Measurements from ENCODE around the gene SLF1. TPM values are rescaled to one million over a fixed set of nuclear protein-coding genes. Genes with fewer than 3 reads are reported as not detected.

The SLF1 gene
- total RNA-seq, 2 donors from 2014 or later: 22.0 to 32.4 TPM

DNA sequence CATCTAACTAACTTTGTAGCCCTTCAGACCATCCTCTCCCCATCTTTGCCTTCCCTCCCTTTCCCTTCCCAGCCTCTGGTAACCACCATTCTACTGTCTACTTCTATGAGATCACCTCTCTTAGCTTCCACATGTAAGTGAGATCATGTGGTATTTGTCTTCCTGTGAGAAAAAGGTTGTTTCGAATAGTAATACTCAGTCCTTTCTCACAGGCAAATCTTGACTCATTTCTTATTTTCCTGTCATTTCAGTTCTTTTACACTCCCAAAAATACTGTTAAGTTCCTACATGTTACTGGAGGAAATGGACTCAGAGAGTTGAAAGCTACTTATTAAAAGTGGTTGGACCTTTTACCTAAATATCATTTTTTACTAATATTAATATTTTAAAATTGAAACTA lies 82.1 kb downstream of the SLF1 start:
- Mint-ChIP-seq H3K4me3 (no peak overlapping the region), H3K36me3 (ENCODE audit: low read depth) (peaks cover 26% of the 10 kb centered on the region), H3K4me1 (peaks cover 16% of the 10 kb centered on the region), H3K9me3 (peaks cover 10% of the 10 kb centered on the region), H3K27ac (no peak overlapping the region), H3K27me3 (ENCODE audit: insufficient read depth) (no peaks in the 10 kb centered on the region)
- H3K27ac ChIP-seq (ENCODE audit: low read depth, low read length): no peak overlapping the region
- no peaks in the 10 kb centered on the region for H3K27me3 ChIP-seq (ENCODE audit: control insufficient read depth, insufficient read depth, low read length, poor library complexity, severe bottlenecking)
- TF ChIP-seq, protein P1, sequence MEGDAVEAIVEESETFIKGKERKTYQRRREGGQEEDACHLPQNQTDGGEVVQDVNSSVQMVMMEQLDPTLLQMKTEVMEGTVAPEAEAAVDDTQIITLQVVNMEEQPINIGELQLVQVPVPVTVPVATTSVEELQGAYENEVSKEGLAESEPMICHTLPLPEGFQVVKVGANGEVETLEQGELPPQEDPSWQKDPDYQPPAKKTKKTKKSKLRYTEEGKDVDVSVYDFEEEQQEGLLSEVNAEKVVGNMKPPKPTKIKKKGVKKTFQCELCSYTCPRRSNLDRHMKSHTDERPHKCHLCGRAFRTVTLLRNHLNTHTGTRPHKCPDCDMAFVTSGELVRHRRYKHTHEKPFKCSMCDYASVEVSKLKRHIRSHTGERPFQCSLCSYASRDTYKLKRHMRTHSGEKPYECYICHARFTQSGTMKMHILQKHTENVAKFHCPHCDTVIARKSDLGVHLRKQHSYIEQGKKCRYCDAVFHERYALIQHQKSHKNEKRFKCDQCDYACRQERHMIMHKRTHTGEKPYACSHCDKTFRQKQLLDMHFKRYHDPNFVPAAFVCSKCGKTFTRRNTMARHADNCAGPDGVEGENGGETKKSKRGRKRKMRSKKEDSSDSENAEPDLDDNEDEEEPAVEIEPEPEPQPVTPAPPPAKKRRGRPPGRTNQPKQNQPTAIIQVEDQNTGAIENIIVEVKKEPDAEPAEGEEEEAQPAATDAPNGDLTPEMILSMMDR (conservative IDR thresholded peaks at IDR 0.05): no peak
- 100% methylated on average over 1 of the region's 1 CpG; no CpG with 5 or more reads in 1 of the 2 experiments for WGBS, 2 experiments (ENCODE audit: insufficient coverage in 1 of 2, insufficient read length in 1 of 2)
- peaks cover 5% of the 10 kb centered on the region for H3K4me1 ChIP-seq (ENCODE audit: control insufficient read depth, insufficient read depth, low read length)
- peaks cover 17% of the 10 kb centered on the region for H3K9me3 ChIP-seq (ENCODE audit: control insufficient read depth, low read length)
- DNase-seq: no peak
- H3K36me3 ChIP-seq (ENCODE audit: control insufficient read depth, insufficient read depth, low read length): peaks cover 37% of the 10 kb centered on the region
- H3K9ac ChIP-seq (ENCODE audit: extremely low read depth, low read length, poor library complexity, severe bottlenecking): no peak overlapping the region
- no peak overlapping the region for H3K4me3 ChIP-seq (ENCODE audit: low read length)

DNA sequence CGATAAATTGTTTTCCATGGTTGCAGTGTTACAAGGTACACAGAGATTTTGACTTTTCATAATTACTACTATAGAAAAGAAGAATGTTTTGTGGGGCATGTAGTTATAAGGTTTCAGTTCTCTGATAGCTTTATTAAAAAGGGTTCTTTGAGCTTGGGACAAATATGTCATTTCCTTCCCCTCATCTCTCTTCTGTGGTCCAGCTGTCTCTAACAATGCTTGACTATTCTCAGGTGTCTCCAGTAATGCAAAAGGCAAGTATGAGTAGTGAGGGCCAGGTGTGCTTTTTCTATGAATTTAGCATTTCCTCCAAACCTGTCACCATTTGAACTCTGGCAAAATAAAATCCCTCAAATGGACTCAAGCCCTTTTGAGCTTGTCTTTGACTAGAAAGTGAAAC lies 84.3 kb downstream of the SLF1 start:
- WGBS, 2 experiments (ENCODE audit: insufficient coverage in 1 of 2, insufficient read length in 1 of 2): 100% methylated on average over 1 of the region's 1 CpG; no CpG with 5 or more reads in 1 of the 2 experiments
- Histone ChIP-seq H3K27ac (ENCODE audit: low read depth, low read length) (no peak overlapping the region), H3K9me3 (ENCODE audit: control insufficient read depth, low read length) (peaks cover 17% of the 10 kb centered on the region), H3K4me1 (ENCODE audit: control insufficient read depth, insufficient read depth, low read length) (peaks cover 6% of the 10 kb centered on the region), H3K36me3 (ENCODE audit: control insufficient read depth, insufficient read depth, low read length) (peaks cover 34% of the 10 kb centered on the region), H3K4me3 (ENCODE audit: low read length) (no peak overlapping the region), H3K27me3 (ENCODE audit: control insufficient read depth, insufficient read depth, low read length, poor library complexity, severe bottlenecking) (no peaks in the 10 kb centered on the region), H3K9ac (ENCODE audit: extremely low read depth, low read length, poor library complexity, severe bottlenecking) (no peak overlapping the region)
- no peak for DNase-seq
- Mint-ChIP-seq H3K4me1 (peaks cover 10% of the 10 kb centered on the region), H3K27me3 (ENCODE audit: insufficient read depth) (no peaks in the 10 kb centered on the region), H3K4me3 (no peak overlapping the region), H3K36me3 (ENCODE audit: low read depth) (peaks cover 26% of the 10 kb centered on the region), H3K27ac (no peak overlapping the region), H3K9me3 (peaks cover 10% of the 10 kb centered on the region)
- TF ChIP-seq, protein P1 (conservative IDR thresholded peaks at IDR 0.05): no peak

DNA sequence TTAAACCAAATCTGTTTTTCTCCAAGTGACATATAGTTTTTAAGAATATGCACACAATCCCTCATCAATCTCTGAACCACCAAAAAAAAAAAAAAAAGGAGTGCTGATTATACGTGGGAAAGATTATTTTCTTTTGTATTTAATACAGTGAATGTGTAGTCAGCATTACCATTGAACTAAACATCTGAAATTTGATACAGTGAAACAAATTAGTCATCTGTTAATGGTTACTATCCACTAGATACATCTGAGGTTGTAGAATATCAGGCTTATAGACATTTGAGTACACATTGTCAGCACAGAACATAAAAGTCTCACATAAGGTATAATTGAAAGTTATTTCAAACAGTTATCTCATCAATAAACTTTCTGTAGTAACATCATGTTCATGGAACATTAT lies 87.0 kb downstream of the SLF1 start:
- Mint-ChIP-seq H3K27me3 (ENCODE audit: insufficient read depth) (no peaks in the 10 kb centered on the region), H3K36me3 (ENCODE audit: low read depth) (peaks cover 33% of the 10 kb centered on the region), H3K27ac (no peak overlapping the region), H3K9me3 (peaks cover 10% of the 10 kb centered on the region), H3K4me3 (no peak overlapping the region), H3K4me1 (peaks cover 3% of the 10 kb centered on the region)
- peaks cover 59% of the 10 kb centered on the region for H3K36me3 ChIP-seq (ENCODE audit: control insufficient read depth, insufficient read depth, low read length)
- H3K4me3 ChIP-seq (ENCODE audit: low read length): no peak overlapping the region
- 100% methylated on average over 1 of the region's 1 CpG; no CpG with 5 or more reads in 1 of the 2 experiments for WGBS, 2 experiments (ENCODE audit: insufficient coverage in 1 of 2, insufficient read length in 1 of 2)
- peaks cover 6% of the 10 kb centered on the region for H3K4me1 ChIP-seq (ENCODE audit: control insufficient read depth, insufficient read depth, low read length)
- no peak overlapping the region for H3K27ac ChIP-seq (ENCODE audit: low read depth, low read length)
- TF ChIP-seq, protein P1 (conservative IDR thresholded peaks at IDR 0.05): no peak
- no peak overlapping the region for H3K9ac ChIP-seq (ENCODE audit: extremely low read depth, low read length, poor library complexity, severe bottlenecking)
- peaks cover 17% of the 10 kb centered on the region for H3K9me3 ChIP-seq (ENCODE audit: control insufficient read depth, low read length)
- H3K27me3 ChIP-seq (ENCODE audit: control insufficient read depth, insufficient read depth, low read length, poor library complexity, severe bottlenecking): no peaks in the 10 kb centered on the region
- DNase-seq: no peak
